Upper lobe of right lung (tissue), 1 donor: Measurements from ENCODE around the gene RAB3GAP2. TPM values are rescaled to one million over a fixed set of nuclear protein-coding genes. Genes with fewer than 3 reads are reported as not detected.
"Not testable (repeated sequence)": the region's sequence is repeated elsewhere in the genome, so short reads cannot be mapped to it uniquely, and the experiment has no call there.

Source experiments
- ATAC-seq: fragments of 200-7000 bp; cut with Tn5 transposase; one replicate; pipeline ENCODE4 v1.9.1; 2020; ENCODE audit warnings: mild to moderate bottlenecking, moderate library complexity
- DNase-seq: peaks from one replicate; pipeline ENCODE4 v3.0.0-alpha.2; 2020
- H3K27ac ChIP-seq: fragments of 200-600 bp; one replicate; pipeline ENCODE4 v1.8.0; 2022
- H3K27me3 ChIP-seq: fragments of 200-600 bp; one replicate; pipeline ENCODE4 v1.8.0; 2022; ENCODE audit warnings: mild to moderate bottlenecking
- H3K36me3 ChIP-seq: fragments of 200-600 bp; one replicate; pipeline ENCODE4 v1.8.0; 2022
- H3K4me1 ChIP-seq: fragments of 200-600 bp; one replicate; pipeline ENCODE4 v1.8.0; 2022
- H3K4me3 ChIP-seq: fragments of 200-600 bp; one replicate; pipeline ENCODE4 v1.8.0; 2022; ENCODE audit warnings: mild to moderate bottlenecking
- H3K9me3 ChIP-seq: fragments of 200-600 bp; one replicate; pipeline ENCODE4 v1.8.0; 2022
- CTCF ChIP-seq: fragments of 200-600 bp; IDR thresholded peaks from one replicate; pipeline ENCODE4 v1.8.0; 2022; ENCODE audit warnings: antibody characterized with exemption
- intact Hi-C: fragments of 100-400 bp; cut with DNase I; formaldehyde crosslinking; loops from one replicate; pipeline ENCODE4 v1.11.0; 2022
- total RNA-seq: library from RNA; stranded (reverse); fragmentation: NEBNext Ultra II Directional; extraction: Animal tissue kit (Norgen Biotek cat#: 25700); gene quantifications from one replicate; pipeline ENCODE4 v1.2.1, GENCODE V29; 2021
- donor health status: DM: no; HTN: yes; CAD: no; lungs with severe emphysema.

Gene RAB3GAP2
- total RNA-seq, 1 donor from 2014 or later: 39.2 TPM

GRCh38 chr1:220243947-220244346 is 28.3 kb downstream of the RAB3GAP2 start:
- intact Hi-C loops: no loop called here
- no peak overlapping the region for H3K4me3 ChIP-seq
- ATAC-seq (no peak), DNase-seq (no peak)
- H3K27me3 ChIP-seq: no peaks in the 10 kb centered on the region
- TF ChIP-seq CTCF: no peak
- H3K27ac ChIP-seq: no peak overlapping the region
- H3K4me1 ChIP-seq: no peaks in the 10 kb centered on the region
- peaks cover 2% of the 10 kb centered on the region for H3K9me3 ChIP-seq
- no peaks in the 10 kb centered on the region for H3K36me3 ChIP-seq

- Histone ChIP-seq H3K27me3 (no peaks in the 10 kb centered on the region), H3K4me1 (no peaks in the 10 kb centered on the region), H3K36me3 (no peaks in the 10 kb centered on the region), H3K4me3 (no peak overlapping the region), H3K9me3 (no peaks in the 10 kb centered on the region), H3K27ac (no peak overlapping the region)
- ATAC-seq (no peak), DNase-seq (no peak)
- TF ChIP-seq CTCF: no peak
- intact Hi-C loops: no loop called here
Observed at GRCh38 chr1:220241072-220241663, 31.1 kb downstream of the RAB3GAP2 start.

GRCh38 chr1:220239966-220240365 is 32.3 kb downstream of the RAB3GAP2 start:
- H3K4me3 ChIP-seq: no peak overlapping the region
- H3K36me3 ChIP-seq: no peaks in the 10 kb centered on the region
- DNase-seq (no peak), ATAC-seq (no peak)
- no peaks in the 10 kb centered on the region for H3K27me3 ChIP-seq
- TF ChIP-seq CTCF: no peak
- intact Hi-C loops: no loop called here
- H3K4me1 ChIP-seq: no peaks in the 10 kb centered on the region
- no peaks in the 10 kb centered on the region for H3K9me3 ChIP-seq
- no peak overlapping the region for H3K27ac ChIP-seq

- no peaks in the 10 kb centered on the region for H3K36me3 ChIP-seq
- H3K27me3 ChIP-seq: no peaks in the 10 kb centered on the region
- H3K9me3 ChIP-seq: no peaks in the 10 kb centered on the region
- no peak for TF ChIP-seq CTCF
- no peak for ATAC-seq
- H3K4me3 ChIP-seq: no peak overlapping the region
- intact Hi-C loops: no loop called here
- no peaks in the 10 kb centered on the region for H3K4me1 ChIP-seq
- H3K27ac ChIP-seq: no peak overlapping the region
- DNase-seq: no peak
Observed at GRCh38 chr1:220239213-220239612, 33.0 kb downstream of the RAB3GAP2 start.

- H3K27me3 ChIP-seq, DNase-seq, H3K4me1 ChIP-seq, H3K4me3 ChIP-seq, H3K27ac ChIP-seq, H3K9me3 ChIP-seq, ATAC-seq, intact Hi-C loops: not testable (repeated sequence)
- H3K36me3 ChIP-seq: peaks cover 13% of the 10 kb centered on the region
Observed at GRCh38 chr1:220236278-220236677, 36.0 kb downstream of the RAB3GAP2 start.

GRCh38 chr1:220235462-220235861 is 36.8 kb downstream of the RAB3GAP2 start:
- Histone ChIP-seq H3K4me1 (no peaks in the 10 kb centered on the region), H3K27ac (no peak overlapping the region), H3K9me3 (no peaks in the 10 kb centered on the region), H3K36me3 (peaks cover 14% of the 10 kb centered on the region), H3K4me3 (no peak overlapping the region), H3K27me3 (no peaks in the 10 kb centered on the region)
- no peak for TF ChIP-seq CTCF
- ATAC-seq (no peak), DNase-seq (no peak)
- intact Hi-C loops: no loop called here
